GM21737 (cell line): ENCODE data around the gene CXCL17.

Source experiments
- ATAC-seq: cut with Tn5 transposase; IDR thresholded peaks from one replicate; pipeline ENCODE4 v1.9.1; 2021; ENCODE audit warnings: mild to moderate bottlenecking, moderate library complexity; ENCODE audit not compliant: unreplicated experiment

CXCL17 gene

DNA sequence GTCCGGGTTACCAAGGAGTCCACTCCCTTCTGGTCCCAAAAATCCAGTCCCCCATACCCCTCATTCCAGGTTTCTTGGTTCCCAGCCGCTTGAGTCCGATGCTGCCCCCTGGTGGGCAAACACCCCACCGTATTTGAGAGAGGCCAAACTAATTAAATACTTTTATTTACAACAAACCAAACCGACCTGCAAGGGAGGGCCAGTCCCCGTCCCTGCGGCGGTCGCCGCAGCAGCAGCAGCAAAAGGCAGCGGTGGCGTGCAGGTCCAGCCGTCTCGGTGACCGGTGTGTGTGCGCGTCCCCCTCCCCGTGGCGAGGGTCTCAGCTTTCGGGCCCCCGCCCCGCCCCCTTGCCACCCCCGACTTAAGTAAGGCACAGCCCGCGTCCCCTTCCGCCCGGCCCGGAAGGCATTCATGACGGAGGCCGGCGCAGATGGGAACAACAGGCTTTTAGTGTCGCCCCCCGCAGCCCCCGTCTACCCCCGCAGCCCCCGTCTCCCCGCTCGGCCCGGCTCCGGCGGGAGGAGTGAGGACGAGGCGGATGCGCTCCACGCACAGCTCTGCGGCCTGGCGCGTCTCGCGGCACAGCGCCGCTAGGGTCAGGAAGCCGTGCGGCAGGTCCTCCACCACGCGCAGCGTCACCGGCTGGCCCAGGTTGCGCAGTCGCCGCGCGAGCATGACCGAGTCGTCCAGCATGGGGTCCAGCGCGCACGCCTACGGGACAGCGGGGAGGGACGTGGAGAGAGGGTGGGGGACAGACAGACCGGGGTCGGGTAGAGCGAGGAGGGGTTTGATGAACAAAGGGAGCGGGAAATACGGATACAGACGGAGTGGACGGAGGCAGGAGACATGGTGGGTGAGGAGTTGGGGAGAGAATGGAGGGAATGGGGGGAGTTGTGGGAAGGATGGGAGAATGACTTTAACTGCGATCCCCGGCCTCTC, 41.1 kb downstream of the CXCL17 start:
- no peak for ATAC-seq

DNA sequence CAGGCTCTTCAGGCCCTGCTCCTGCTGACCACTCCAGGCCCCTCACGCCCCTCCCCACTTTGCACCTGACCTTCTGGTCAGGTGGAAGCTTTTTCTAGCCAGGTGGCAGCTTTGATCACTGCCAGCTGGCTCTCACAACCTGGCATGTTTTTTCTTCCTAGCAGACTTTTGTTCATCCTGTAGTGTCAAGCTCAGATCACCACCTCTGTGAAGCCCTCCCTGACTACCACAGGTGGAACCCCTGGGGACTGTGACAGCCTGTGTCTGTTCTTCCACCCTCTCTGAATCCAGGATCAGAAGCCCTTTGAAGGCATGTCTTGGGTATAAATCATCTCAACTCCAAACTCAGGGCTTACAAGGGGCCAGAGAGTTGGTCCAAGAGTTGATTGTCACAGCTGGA, 42.3 kb downstream of the CXCL17 start:
- no peak for ATAC-seq

DNA sequence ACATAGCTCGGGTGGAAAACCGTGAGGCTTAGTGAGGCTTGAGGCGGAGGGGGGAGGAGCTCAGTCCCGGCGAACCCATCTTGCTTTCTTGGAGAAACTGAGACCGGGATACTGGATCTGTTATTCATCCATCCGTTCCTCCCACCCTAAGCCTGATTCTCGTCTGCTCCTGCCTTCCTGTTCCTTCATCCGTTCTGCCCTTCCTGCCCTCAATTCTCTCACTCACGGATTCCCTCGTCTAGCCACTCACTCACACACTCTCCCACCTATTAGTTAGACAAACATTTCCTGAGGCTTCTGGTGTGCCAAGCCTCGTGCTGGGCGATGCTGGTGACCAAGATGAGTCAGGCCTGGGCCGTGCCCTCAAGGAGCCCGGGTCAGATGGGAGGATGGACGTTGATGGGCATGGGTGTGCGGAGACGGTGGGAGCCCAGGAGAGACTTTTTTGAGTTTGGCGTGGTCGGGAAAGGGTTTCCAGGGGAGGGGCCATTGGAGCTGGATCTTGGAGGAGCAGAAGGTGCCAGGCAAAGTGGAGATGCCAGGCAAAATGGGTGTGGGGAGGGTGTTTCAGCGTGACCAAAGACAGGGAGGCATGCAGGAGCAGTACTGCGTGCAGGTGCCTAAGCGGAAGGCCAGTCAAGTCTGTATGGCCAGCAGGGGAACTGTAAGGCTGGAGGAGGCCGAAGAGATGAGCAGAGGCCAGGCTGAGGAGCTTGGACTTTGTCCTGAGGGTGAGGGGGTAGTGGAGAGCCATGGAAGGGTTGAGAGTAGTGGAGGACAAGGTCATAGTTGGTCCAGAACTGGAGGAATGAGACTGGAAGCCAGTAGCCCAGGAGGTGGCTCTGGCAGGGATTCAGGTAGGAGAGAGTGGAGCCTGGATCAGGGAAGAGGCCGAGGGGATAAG, 45.2 kb downstream of the CXCL17 start:
- ATAC-seq = no peak

DNA sequence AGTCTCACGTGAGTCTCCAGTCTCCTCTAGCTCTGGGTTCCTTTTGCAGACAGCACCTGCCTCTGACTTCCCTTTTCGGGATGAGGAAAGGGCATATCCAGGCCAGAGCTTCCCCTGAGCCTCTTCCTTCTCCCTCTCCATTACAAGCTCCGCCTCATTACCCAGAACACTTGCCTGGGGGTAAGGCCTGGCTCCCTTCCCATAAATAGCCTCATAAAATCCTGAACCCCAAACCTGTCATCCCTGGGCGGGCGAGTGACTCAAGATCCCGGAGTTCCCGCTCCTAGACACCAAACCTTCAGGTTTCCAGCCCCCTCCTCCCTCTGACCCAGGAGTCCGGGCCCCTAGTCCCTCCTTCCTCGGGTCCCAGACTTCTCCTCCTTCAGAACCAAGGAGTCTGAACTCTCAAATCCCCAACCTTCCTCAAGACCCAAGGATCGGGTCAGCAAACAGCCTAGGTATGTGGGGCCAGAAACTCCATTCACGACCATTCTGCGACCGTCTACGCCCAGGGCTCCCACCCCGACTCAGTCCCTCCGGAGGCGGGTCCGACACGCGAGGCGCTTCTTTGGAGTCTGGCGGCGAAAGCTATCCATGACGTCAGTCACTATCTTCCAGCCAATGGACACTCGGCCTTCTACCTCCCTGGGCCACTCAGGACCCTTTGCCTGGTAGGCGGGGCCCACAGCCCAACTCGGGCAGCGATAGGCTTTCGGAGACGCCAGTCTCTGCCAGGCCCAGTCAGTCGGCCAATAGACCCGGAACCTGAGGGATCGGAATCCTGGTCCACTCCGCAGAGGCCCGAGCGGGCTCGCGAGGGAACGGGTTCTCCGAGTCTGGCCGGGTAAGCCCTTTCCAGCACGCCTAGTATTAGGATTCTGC, 46.1 kb downstream of the CXCL17 start:
- peak; percentile 96 for ATAC-seq

DNA sequence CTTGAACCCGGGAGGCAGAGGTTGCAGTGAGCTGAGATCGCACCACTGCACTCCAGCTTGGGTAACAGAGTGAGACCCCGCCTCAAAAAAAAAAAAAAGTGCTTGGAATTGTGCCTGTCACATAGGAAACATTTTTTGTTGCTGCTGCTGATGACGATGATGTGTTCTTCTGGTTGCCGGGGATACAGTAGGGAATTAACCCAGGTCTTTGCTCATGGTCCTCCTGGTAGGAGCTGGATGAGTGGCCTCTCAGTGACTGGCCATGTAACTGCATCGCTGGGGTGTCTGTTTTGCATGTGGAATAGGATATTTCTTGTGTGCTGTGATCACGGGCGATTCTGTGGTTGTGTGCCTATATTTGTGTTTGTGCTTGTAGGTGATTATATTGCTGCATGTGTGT, 48.0 kb downstream of the CXCL17 start:
- no peak for ATAC-seq

DNA sequence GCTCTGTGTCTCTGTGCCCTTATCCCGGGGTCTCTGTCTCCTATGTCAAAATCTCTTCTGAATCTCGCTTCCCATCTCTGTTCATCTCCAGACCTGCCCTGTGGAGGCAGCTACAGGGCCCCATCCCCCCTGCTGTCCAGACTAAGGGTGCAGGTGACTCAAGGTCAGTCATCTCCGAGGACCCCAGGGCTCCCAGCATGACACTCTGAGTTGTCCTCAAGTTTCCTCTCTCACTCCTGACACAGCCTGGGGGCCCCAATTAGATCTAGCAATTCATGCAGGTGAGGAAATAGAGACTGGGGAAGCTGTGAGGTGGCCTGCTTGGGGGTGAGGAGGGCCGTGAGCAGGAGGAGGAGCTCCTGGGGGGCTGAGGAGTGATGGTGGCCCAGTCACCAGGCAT, 50.6 kb downstream of the CXCL17 start:
- ATAC-seq = no peak

DNA sequence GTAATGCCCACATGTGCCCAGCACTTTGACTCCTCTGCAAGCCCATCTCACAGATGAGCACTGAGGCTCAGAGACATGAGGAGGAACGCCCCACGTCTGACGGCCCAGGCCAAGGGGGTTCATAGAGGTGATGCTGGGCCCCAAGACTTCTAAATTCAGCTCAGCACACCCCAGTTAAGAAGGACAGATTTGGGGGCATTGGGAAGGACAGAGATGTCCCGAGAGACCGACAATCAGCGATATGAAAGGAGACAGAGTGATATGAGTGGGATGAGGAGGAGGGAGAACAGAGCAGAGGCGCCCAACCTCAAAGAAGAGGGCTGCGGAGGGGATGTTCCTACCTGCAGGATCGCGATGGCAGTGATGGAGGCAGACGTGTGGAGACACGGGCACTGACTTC, 52.8 kb downstream of the CXCL17 start, which contains the start of gene CNFN:
CNFN (minus strand) TSS at position 399 of the 400 bp plus-strand sequence. CDS start 1,260 bp downstream, outside the sequence.
- no peak for ATAC-seq

DNA sequence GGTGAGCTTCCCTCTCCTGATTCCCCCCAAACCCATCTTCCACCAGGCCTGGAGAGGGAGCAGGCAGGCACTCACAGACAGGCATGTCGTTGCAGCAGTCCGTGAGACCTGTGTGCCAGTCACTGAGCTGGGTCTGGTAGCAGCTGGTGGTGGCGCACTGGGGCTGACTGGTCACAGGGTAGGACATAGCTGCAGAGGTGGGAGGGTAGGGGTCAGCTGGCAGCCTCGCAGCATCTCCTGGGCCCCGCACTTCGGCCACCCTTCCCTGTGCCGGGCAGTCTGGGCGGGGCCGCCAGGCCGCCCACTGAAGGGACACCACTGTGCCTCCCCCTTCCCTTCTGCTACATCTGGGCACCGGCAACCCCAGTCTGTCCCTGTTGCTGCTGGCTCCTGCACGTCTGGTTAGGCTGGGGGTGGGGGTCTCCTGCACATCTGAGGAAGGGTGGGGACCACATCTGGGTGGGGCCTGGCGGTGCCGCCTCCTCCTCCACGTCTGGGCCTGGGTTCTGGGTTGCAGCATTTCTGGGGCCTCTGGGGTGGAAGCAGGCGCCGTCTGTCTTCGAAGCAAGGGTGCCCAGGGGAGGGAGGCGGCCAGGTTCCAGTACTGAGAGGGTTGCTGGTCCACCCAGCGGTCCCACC, 53.8 kb downstream of the CXCL17 start:
- ATAC-seq = no peak

DNA sequence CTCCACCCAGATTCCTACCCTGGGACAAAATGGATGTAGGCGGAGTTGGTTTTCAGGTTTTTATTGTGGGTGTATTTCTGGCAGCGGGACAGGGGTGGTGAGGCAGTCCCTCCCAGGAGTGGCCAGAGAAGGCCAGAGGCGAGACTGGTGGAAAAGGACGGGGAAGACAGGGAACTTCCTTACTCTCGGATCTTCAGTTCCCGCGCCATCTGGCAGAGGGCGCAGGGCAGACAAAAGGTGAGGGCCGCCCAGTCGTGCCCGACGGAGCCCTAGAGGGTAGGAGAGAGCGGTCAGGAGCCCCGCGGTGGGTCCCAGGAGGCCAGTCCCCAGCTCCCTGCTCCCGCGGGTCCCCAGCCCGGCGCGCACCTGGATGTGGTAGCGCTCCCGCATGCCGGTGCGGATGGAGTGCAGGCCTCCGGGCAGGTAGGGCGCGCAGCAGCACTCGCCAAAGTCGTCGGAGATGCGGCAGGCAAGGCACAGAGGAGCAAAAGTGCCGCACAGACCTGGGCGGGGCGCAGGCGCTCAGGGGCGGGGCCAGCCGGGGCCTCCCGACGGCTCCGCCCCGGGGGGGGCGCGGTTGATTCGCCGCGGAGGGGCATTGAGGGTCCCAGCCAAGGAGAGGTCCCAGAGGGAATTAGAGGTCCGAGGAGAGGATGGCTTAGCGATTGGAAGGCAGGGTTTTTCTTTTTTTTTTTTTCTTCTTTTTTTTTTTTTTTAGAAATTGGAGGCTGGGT, 55.6 kb downstream of the CXCL17 start:
- no peak for ATAC-seq

DNA sequence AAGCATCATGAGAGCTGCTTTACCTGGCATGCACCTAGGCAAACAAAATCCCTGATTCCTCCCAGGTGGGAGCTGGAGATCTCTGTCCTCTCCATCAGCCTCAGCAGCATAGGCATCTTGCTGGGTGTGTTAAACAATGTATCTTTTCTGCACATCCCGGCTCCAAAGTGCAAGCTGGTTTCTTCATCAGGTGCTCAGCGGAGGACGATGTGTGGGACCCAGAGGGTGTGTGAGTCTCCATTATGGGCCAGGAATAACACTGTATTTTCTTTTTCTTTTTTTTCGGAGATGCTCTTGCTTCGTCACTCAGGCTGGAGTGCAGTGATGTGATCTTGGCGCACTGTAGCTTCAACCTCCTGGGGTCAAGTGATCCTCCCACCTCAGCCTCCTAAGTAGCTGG, 62.6 kb downstream of the CXCL17 start:
- ATAC-seq = no peak
